IPS-NIHi7 (cell line): ENCODE measurements around the gene ESM1.
"Not testable (repeated sequence)": the region's sequence is repeated elsewhere in the genome, so short reads cannot be mapped to it uniquely, and the experiment has no call there.

Experiments
- DNase-seq: peaks from one replicate; pipeline ENCODE4 v3.0.0; 2012; ENCODE audit warnings: mixed read lengths; ENCODE audit errors: extremely low spot score

ESM1 gene

GRCh38 chr5:54985301-54986268 lies at the start of gene ESM1:
ESM1 (minus strand) TSS chr5:54985593; CDS start chr5:54985517, 76 bp downstream.
- no peak for DNase-seq

DNA sequence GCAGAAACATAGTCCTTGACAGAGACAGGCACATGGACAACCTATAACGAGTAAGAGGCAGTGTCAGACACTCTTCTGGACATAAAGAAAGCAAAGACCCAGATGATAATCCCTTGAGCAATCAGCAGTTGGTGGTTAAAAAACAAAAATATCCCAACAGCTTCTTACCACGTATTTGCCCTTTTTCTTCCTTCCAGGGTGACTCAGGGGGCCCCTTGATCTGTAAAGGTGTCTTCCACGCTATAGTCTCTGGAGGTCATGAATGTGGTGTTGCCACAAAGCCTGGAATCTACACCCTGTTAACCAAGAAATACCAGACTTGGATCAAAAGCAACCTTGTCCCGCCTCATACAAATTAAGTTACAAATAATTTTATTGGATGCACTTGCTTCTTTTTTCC lies 48.2 kb upstream of the ESM1 start:
- DNase-seq, result no peak

DNA sequence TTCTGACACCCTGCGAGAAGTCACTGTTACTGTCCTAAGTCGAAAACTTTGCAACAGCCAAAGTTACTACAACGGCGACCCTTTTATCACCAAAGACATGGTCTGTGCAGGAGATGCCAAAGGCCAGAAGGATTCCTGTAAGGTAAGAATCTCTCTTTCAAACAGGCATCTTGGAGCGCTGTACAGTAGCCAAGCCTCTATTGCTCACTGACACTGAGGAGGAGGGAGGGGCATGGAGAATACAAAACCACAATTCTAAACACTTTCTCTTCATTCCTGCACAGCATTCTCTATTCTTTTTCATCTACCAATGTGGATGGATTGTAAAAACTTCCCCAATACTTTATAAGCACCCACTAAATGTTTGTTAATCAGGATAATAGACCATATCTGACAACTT lies 46.1 kb upstream of the ESM1 start:
- no peak for DNase-seq

DNA sequence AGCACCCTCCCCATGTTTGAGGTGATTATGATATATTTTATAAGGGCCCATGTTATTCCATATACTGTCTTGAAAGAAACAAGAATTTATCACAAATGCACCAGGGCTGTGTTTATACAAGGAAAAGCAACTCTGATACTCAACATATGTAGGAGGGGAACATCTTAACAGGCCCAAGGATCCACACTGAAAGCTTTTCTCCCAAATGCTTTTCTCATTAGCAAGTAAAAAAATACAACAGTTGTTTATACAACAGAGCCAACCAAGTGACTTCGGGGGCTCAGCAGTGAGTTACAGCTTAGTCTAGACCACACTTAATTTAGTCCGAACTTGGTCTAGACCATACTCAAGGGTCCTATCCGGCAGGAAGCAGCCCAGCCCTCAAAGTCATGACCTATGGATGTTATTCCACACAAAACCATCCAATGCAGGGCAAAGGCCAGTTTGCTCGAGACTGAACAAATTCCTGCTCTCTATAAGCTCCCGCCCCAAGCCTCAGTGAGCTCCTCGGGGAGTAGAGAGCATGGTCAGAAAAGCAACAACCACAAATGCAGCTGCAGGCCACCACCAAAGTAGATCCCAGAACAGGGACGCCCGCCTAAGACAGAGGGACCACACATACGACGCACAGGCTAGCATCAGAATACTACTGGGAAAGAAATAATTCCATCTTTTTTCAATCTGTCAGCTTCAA lies 45.4 kb upstream of the ESM1 start:
- no peak for DNase-seq

GRCh38 chr5:55030220-55030619 lies 44.8 kb upstream of the ESM1 start:
- DNase-seq, result peak; percentile 24

DNA sequence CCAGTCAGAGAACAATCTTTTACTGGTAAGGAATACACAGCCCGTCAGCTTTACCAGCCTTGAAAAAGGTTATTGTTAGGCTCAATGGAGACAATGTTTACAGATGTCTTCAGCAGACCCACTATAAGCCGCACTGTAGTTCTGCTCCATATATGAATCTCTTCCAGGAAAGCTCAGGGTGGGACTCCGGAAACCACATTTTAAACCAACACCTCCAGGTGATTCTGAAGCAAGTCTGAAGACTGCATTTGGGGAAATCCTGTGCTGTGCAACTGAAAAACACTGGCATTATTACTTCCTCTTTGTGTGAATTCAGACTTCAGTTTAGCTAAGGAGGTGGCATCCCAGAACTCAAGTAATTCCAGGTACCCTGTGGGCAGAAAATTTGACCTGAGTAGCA lies 42.2 kb upstream of the ESM1 start:
- no peak for DNase-seq

GRCh38 chr5:55022450-55022849 lies 37.1 kb upstream of the ESM1 start:
- no peak for DNase-seq

DNA sequence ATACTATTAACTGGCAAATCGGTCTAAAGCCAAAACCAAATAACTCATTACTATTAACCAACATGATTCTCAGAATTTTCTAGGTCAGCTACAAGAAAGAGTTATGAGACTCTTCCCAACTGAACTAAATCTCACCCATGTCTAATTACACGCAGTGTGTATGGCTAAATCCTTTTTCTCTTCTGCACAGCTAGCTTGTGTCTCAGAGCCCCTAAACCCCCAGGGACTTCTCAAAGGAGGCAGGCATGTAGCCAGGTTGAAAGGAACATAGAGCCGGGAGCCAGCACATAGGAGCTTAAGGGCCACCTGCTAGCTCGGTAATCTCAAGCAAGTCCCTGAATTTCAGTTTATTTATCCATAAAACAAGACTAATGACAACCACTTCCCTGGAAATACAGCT lies 36.4 kb upstream of the ESM1 start:
- DNase-seq, result no peak

GRCh38 chr5:55021410-55021809 lies 36.0 kb upstream of the ESM1 start:
- DNase-seq, result no peak

DNA sequence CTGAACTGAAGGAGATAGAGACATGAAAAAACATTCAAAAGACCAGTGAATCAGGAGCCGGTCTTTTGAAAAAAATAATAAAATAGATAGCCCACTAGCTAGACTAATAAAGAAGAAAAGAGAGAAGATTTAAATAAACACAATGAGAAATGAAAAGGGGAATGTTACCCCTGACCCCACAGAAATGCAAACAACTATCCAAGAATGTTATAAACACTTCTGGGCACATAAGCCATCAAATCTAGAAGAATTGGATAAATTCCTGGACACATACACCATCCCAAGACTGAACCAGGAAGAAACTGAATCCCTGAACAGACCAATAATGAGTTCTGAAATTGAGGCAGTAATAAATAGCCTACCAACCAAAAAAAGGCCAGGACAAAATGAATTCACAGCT lies 24.8 kb upstream of the ESM1 start:
- DNase-seq, result not testable (repeated sequence)

DNA sequence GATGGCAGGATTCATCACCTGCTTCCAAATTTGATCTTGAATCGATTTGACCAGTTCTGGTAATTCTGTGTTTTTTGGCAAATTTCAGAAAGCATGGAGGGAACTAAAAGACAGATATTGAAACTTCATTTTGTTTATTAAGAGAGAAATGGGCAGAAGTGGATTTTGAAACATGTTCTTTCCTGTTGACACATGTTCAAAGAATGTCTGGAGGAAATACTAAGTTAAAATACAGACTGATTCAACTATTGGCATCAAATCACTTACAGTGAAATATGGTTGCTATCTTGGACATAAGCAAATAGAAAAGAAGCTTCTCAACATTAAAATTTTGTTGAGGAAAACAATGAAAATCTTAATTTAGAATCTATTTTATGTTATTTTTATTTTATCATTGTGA lies 19.3 kb upstream of the ESM1 start:
- no peak for DNase-seq

DNA sequence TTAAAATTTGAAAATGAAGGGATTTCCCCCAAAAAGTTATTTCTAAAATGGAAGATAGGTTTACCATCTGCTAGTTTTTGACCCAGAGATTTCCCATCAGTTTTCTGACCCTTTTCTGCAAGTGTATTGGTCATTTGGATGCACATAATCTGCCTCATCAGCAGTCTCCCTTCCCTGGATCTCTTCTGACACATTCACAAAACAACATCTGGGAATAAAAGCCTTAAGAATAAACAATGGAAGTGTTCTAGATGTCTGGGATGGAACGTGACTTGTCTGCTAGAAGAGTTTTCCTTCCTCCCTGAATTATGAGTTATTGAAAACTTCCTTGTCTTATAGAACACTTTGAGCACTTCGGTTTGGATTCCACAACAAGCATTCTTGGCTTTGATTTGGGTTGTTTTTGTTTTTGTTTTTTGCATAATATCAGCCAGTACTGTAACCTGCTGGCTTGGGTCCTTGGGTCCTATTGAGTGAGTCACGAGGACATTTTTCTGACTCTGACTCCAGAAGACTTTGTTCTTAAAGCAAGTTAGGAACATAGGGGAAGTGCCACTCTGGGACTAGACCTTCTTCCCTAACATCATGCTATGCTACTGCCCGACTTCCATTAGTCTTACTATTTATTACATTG lies 18.2 kb upstream of the ESM1 start:
- DNase-seq, result no peak

DNA sequence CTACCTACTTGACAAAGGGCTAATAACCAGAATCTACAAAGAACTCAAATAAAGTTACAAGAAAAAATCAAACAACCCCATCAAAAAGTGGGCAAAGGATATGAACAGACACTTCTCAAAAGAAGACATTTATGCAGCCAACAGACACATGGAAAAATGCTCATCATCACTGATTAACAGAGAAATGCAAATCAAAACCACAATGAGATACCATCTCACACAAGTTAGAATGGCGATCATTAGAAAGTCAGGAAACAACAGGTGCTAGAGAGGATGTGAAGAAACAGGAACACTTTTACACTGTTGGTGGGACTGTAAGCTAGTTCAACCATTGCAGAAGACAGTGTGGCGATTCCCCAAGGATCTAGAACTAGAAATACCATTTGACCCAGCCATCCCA lies 16.8 kb upstream of the ESM1 start:
- DNase-seq, result not testable (repeated sequence)

- no peak for DNase-seq
Measured at GRCh38 chr5:54997081-54997480, 11.7 kb upstream of the ESM1 start.

- DNase-seq, result no peak
Measured at GRCh38 chr5:54996466-54996865, 11.1 kb upstream of the ESM1 start.

DNA sequence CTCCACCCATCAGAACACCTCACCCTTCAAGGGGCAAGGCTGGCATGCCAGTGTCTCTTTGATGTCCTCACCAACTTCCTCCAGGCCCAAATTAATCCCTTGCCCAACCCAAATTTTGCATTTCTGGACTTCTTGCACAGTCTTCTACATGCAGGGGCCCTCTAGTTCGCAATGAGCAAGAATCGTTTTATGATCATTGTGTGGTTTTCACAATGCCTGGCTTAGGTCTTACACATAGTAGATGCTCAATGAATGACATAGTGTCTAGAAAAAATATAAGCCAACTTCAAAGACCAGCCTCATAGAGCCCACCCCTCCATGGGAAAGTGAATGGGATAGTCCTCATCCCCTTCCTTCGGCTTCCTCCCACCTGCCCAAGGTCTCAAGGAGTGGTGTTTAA lies 9.8 kb upstream of the ESM1 start:
- DNase-seq, result no peak

- DNase-seq, result no peak
Measured at GRCh38 chr5:54994628-54995027, 9.2 kb upstream of the ESM1 start.

DNA sequence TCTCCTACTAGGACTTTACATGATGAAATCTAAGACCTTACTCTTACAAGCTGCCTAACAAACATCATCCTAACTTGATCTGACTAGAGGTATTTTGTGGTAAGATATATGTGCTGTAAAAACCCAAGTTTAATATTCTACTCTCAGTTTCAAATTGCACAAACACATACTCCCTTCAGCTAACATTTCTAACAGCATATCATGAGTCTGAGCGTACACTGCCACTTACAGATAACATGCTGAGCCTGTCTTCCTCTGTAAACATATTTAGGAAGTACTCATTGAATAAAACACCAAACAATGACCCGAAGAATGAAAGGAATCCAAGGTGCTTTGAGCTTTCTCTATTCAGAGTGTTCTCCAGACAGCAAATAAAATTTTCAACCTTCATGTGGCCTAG lies 7.9 kb upstream of the ESM1 start:
- DNase-seq, result no peak

GRCh38 chr5:54991416-54991815 lies 6.0 kb upstream of the ESM1 start:
- DNase-seq, result no peak

DNA sequence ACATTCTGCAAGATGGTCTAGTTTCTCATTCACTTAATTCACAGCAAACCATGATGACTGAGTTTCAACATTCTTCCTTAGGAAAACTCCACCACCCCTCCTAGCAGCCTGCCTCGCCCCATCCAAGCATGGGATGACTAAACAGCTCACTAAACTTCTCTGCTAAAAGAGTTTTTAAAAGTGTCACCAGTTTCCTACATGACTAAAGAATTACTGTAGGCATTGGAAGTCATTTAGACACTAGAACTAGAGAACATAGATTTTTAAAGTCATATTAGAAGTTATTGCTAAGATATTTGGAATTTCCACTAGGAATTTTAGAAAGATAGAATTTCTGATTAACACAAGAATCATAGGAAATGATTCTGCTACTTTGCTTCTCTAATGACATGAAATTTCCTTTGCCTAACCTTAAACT lies 5.5 kb upstream of the ESM1 start:
- DNase-seq, result no peak

GRCh38 chr5:54988817-54989216 lies 3.4 kb upstream of the ESM1 start:
- DNase-seq, result no peak

DNA sequence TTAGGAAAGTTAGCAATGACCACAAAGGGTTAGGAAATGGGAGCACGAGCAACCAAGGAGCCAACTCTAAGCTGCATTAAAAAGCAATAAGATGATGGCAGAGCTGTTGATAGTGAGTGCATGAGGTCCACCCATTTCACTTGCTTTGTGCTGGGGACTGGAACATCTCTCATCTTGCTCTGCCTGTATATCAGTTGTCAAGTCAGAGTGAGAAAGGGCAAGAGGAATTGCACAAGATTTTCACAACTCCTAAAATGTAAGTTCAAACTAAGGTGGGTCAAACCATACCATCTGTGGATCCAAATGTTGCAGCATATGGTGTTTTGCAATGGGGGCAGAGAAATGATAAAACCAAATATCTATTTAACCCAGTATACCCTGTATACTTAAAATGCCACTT lies 2.8 kb upstream of the ESM1 start:
- DNase-seq, result no peak

DNA sequence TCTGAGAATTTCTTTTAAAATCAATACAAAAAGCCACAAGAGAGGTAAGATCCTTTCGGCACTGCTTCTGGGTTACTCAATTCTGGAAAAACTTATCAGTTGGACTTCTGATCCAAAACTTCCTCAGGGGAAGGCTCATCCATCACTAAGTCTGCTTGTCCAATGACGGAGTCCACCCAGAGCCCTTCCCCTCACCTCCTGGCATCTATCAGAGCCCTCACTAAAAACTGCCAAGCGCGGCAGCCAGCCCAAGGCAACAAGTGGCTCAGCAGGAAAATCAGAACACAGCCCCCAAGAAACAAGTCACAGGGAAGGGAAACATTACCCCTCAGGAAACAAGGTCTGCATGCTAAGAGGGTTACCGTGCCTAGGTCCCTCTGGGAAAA lies 869 bp upstream of the ESM1 start:
- no peak for DNase-seq
